Liver (tissue), 9 donors: Measurements from ENCODE around the gene FLNB. TPM values are rescaled to one million over a fixed set of nuclear protein-coding genes. Genes with fewer than 3 reads are reported as not detected.

Experiments used
- DNase-seq: peaks from one replicate; pipeline ENCODE4 v3.0.0-alpha.2; 2017; ENCODE audit warnings: low spot score
- H3K27ac ChIP-seq, 2 donors: one replicate each; pipeline ENCODE4 v1.7.0; 2013; ENCODE audit warnings: inconsistent platforms in 2 of 2, low read length in 2 of 2, control low read depth in 1 of 2, low read depth in 1 of 2, mild to moderate bottlenecking in 1 of 2
- H3K27me3 ChIP-seq, 4 donors: one replicate each; pipeline versions ENCODE4 v1.6.1 to v1.7.0; 2013; ENCODE audit warnings: low read length in 3 of 4, inconsistent platforms in 1 of 4, mild to moderate bottlenecking in 1 of 4, moderate library complexity in 1 of 4; ENCODE audit not compliant: control insufficient read depth in 4 of 4, insufficient read depth in 4 of 4
- H3K36me3 ChIP-seq, 4 donors: one replicate each; pipeline versions ENCODE4 v1.6.1 to v1.7.0; 2013; ENCODE audit warnings: low read length in 3 of 4, mild to moderate bottlenecking in 3 of 4, low read depth in 1 of 4, moderate library complexity in 1 of 4; ENCODE audit not compliant: control insufficient read depth in 4 of 4, insufficient read depth in 3 of 4
- H3K4me1 ChIP-seq, 4 donors: one replicate each; pipeline versions ENCODE4 v1.6.1 to v1.7.0; 2013; ENCODE audit warnings: low read length in 3 of 4, mild to moderate bottlenecking in 3 of 4, moderate library complexity in 1 of 4; ENCODE audit not compliant: control insufficient read depth in 4 of 4, insufficient read depth in 4 of 4
- H3K4me3 ChIP-seq, 3 donors: one replicate each; pipeline versions ENCODE4 v1.6.1 to v1.7.0; 2013; ENCODE audit warnings: low read length in 3 of 3, control low read depth in 1 of 3, low read depth in 1 of 3, mild to moderate bottlenecking in 1 of 3
- H3K9ac ChIP-seq, 2 donors: one replicate each; pipeline ENCODE4 v1.7.0; 2013; ENCODE audit warnings: low read length in 2 of 2, mild to moderate bottlenecking in 2 of 2, moderate library complexity in 2 of 2, control low read depth in 1 of 2, low read depth in 1 of 2
- H3K9me3 ChIP-seq, 4 donors: one replicate each; pipeline versions ENCODE4 v1.6.1 to v1.7.0; 2013; ENCODE audit warnings: low read length in 3 of 4; ENCODE audit not compliant: control insufficient read depth in 4 of 4
- EGR1 ChIP-seq, 2 donors: IDR thresholded peaks; 2 replicates each; pipeline ENCODE4 v1.6.1; 2016 to 2018; ENCODE audit warnings: antibody characterized with exemption in 2 of 2, low read depth in 2 of 2
- FOXA2 ChIP-seq: IDR thresholded peaks from 2 replicates; pipeline ENCODE4 v1.6.1; 2016; ENCODE audit warnings: antibody characterized with exemption
- GABPA ChIP-seq, 2 donors: IDR thresholded peaks in 1 of 2; conservative IDR thresholded peaks in 1 of 2; 2 replicates each; pipeline ENCODE4 v1.6.1; 2016; ENCODE audit warnings: antibody characterized with exemption in 2 of 2, mild to moderate bottlenecking in 1 of 2, moderate library complexity in 1 of 2
- HNF4A ChIP-seq, 2 donors: conservative IDR thresholded peaks; 2 replicates each; pipeline ENCODE4 v1.6.1; 2016; ENCODE audit warnings: antibody characterized with exemption in 2 of 2, mild to moderate bottlenecking in 2 of 2
- HNF4G ChIP-seq: IDR thresholded peaks from 2 replicates; pipeline ENCODE4 v1.6.1; 2016; ENCODE audit warnings: antibody characterized with exemption
- JUND ChIP-seq, 2 donors: IDR thresholded peaks; 2 replicates each; pipeline ENCODE4 v1.6.1; 2016; ENCODE audit warnings: antibody characterized with exemption in 2 of 2
- RAD21 ChIP-seq, 2 donors: IDR thresholded peaks; 2 replicates each; pipeline ENCODE4 v1.6.1; 2016; ENCODE audit warnings: antibody characterized with exemption in 2 of 2, mild to moderate bottlenecking in 2 of 2
- RXRA ChIP-seq, 2 donors: IDR thresholded peaks; 2 replicates each; pipeline ENCODE4 v1.6.1; 2017 to 2018; ENCODE audit warnings: antibody characterized with exemption in 2 of 2, mild to moderate bottlenecking in 1 of 2
- SP1 ChIP-seq: IDR thresholded peaks from 2 replicates; pipeline ENCODE4 v1.6.1; 2018; ENCODE audit warnings: antibody characterized with exemption, mild to moderate bottlenecking
- TAF1 ChIP-seq: conservative IDR thresholded peaks from 2 replicates; pipeline ENCODE4 v1.6.1; 2016; ENCODE audit warnings: antibody characterized with exemption, mild to moderate bottlenecking
- YY1 ChIP-seq: IDR thresholded peaks from 2 replicates; pipeline ENCODE4 v1.6.1; 2016; ENCODE audit warnings: antibody characterized with exemption, mild to moderate bottlenecking
- WGBS: extraction: QIAGEN DNeasy Blood & Tissue Kit; methylation state at CpG from one replicate; pipeline ENCODE4 v1.1.7; 2013; 5-methylcytosine and 5-hydroxymethylcytosine counted together
- polyA plus RNA-seq, 2 donors: library from polyadenylated mRNA; stranded (reverse) in 1 of 2; unstranded in 1 of 2; fragments of 200-250 nt in 1 of 2; fragments of >200 nt in 1 of 2; fragmentation: Nextera tagmentation in 1 of 2; extraction: Ambion mirVana in 1 of 2; gene quantifications; one replicate each; pipeline versions ENCODE4 v1.2.1 to v1.2.3, GENCODE V29; 2013 to 2015
- total RNA-seq, 2 donors: library from RNA; depleted of rRNA; stranded (reverse); fragments of >200 nt; gene quantifications; one replicate each; pipeline ENCODE4 v1.2.3, GENCODE V29; 2014
- TF ChIP-seq, protein P1 (sequence below): IDR thresholded peaks from 2 replicates; pipeline ENCODE4 v1.6.1; 2016; ENCODE audit warnings: antibody characterized with exemption, mild to moderate bottlenecking
- TF ChIP-seq, protein P2 (sequence below): IDR thresholded peaks from 2 replicates; pipeline ENCODE4 v1.6.1; 2016; ENCODE audit warnings: antibody characterized with exemption
- TF ChIP-seq, protein P3 (sequence below): IDR thresholded peaks from 2 replicates; pipeline ENCODE4 v1.6.1; 2016; ENCODE audit warnings: antibody characterized with exemption
- TF ChIP-seq, protein P4 (sequence below): fragments of 150-350 bp; IDR thresholded peaks from 2 replicates; pipeline ENCODE4 v1.5.1; 2017; ENCODE audit warnings: improper control_type of control experiment, low read depth, low read length; ENCODE audit not compliant: missing input control
- donor health status: healthy.
- donor health status: healthy.
- donor health status: healthy.
- donor health status: healthy.
- donor health status: healthy.

FLNB gene
- total and polyA plus RNA-seq, 4 donors = 22.9 to 124 (median 44.3) TPM

GRCh38 chr3:57967590-57967989, 40.6 kb upstream of the FLNB start (continued):
- TF ChIP-seq, protein P1, sequence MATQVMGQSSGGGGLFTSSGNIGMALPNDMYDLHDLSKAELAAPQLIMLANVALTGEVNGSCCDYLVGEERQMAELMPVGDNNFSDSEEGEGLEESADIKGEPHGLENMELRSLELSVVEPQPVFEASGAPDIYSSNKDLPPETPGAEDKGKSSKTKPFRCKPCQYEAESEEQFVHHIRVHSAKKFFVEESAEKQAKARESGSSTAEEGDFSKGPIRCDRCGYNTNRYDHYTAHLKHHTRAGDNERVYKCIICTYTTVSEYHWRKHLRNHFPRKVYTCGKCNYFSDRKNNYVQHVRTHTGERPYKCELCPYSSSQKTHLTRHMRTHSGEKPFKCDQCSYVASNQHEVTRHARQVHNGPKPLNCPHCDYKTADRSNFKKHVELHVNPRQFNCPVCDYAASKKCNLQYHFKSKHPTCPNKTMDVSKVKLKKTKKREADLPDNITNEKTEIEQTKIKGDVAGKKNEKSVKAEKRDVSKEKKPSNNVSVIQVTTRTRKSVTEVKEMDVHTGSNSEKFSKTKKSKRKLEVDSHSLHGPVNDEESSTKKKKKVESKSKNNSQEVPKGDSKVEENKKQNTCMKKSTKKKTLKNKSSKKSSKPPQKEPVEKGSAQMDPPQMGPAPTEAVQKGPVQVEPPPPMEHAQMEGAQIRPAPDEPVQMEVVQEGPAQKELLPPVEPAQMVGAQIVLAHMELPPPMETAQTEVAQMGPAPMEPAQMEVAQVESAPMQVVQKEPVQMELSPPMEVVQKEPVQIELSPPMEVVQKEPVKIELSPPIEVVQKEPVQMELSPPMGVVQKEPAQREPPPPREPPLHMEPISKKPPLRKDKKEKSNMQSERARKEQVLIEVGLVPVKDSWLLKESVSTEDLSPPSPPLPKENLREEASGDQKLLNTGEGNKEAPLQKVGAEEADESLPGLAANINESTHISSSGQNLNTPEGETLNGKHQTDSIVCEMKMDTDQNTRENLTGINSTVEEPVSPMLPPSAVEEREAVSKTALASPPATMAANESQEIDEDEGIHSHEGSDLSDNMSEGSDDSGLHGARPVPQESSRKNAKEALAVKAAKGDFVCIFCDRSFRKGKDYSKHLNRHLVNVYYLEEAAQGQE = no peak
- TF ChIP-seq JUND (IDR thresholded peaks at IDR 0.05) = no peak
- no peak for TF ChIP-seq FOXA2
- TF ChIP-seq RAD21 (IDR thresholded peaks at IDR 0.05) = no peak
- TF ChIP-seq HNF4G = no peak
- no peak for TF ChIP-seq HNF4A (conservative IDR thresholded peaks at IDR 0.05)

- WGBS = 94% methylated on average over 5 of the region's 5 CpGs
These were observed 39.7 kb upstream of the FLNB start for GRCh38 chr3:57968501-57968900.

More at GRCh38 chr3:57968501-57968900, 39.7 kb upstream of the FLNB start:
- no peaks in the 10 kb centered on the region for H3K4me1 ChIP-seq
- H3K4me3 ChIP-seq = no peak overlapping the region
- H3K9me3 ChIP-seq = no peaks in the 10 kb centered on the region
- H3K27ac ChIP-seq = no peak overlapping the region
- H3K27me3 ChIP-seq = no peaks in the 10 kb centered on the region
- no peak overlapping the region for H3K9ac ChIP-seq
- TF ChIP-seq, protein P2, sequence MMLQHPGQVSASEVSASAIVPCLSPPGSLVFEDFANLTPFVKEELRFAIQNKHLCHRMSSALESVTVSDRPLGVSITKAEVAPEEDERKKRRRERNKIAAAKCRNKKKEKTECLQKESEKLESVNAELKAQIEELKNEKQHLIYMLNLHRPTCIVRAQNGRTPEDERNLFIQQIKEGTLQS = no peak
- TF ChIP-seq JUND (IDR thresholded peaks at IDR 0.05) (no peak), SP1 (no peak), FOXA2 (no peak), RAD21 (IDR thresholded peaks at IDR 0.05) (no peak), EGR1 (IDR thresholded peaks at IDR 0.05; ENCODE audit: low read depth in 2 of 2) (no peak), HNF4A (conservative IDR thresholded peaks at IDR 0.05) (no peak), RXRA (IDR thresholded peaks at IDR 0.05) (no peak), TAF1 (no peak), YY1 (no peak), GABPA (IDR thresholded peaks at IDR 0.05 in 1 of 2, conservative IDR thresholded peaks at IDR 0.05 in 1 of 2) (no peak)
- TF ChIP-seq, protein P3, sequence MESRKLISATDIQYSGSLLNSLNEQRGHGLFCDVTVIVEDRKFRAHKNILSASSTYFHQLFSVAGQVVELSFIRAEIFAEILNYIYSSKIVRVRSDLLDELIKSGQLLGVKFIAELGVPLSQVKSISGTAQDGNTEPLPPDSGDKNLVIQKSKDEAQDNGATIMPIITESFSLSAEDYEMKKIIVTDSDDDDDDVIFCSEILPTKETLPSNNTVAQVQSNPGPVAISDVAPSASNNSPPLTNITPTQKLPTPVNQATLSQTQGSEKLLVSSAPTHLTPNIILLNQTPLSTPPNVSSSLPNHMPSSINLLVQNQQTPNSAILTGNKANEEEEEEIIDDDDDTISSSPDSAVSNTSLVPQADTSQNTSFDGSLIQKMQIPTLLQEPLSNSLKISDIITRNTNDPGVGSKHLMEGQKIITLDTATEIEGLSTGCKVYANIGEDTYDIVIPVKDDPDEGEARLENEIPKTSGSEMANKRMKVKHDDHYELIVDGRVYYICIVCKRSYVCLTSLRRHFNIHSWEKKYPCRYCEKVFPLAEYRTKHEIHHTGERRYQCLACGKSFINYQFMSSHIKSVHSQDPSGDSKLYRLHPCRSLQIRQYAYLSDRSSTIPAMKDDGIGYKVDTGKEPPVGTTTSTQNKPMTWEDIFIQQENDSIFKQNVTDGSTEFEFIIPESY = no peak
- TF ChIP-seq, protein P1 = no peak
- TF ChIP-seq, protein P4, sequence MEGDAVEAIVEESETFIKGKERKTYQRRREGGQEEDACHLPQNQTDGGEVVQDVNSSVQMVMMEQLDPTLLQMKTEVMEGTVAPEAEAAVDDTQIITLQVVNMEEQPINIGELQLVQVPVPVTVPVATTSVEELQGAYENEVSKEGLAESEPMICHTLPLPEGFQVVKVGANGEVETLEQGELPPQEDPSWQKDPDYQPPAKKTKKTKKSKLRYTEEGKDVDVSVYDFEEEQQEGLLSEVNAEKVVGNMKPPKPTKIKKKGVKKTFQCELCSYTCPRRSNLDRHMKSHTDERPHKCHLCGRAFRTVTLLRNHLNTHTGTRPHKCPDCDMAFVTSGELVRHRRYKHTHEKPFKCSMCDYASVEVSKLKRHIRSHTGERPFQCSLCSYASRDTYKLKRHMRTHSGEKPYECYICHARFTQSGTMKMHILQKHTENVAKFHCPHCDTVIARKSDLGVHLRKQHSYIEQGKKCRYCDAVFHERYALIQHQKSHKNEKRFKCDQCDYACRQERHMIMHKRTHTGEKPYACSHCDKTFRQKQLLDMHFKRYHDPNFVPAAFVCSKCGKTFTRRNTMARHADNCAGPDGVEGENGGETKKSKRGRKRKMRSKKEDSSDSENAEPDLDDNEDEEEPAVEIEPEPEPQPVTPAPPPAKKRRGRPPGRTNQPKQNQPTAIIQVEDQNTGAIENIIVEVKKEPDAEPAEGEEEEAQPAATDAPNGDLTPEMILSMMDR = no peak
- no peak for DNase-seq
- no peaks in the 10 kb centered on the region for H3K36me3 ChIP-seq
